Adrenal gland (tissue), 5 donors: Measurements from ENCODE around the gene MYL6B.

ENCODE experiments used
- CTCF ChIP-seq, 6 experiments: fragments of 450-650 bp in 4 of 6; fragments of 200-600 bp in 2 of 6; sonication (generic) in 1 of 6; IDR thresholded peaks; 1 replicate in 5 of 6; 2 replicates in 1 of 6; pipeline versions ENCODE4 v1.5.1 to v1.8.0; 2016 to 2021; ENCODE audit warnings: antibody characterized with exemption in 6 of 6, mild to moderate bottlenecking in 2 of 6, moderate library complexity in 1 of 6
- POLR2A ChIP-seq, 2 donors: fragments of 450-650 bp; IDR thresholded peaks; one replicate each; pipeline ENCODE4 v1.6.1; 2017; ENCODE audit warnings: antibody characterized with exemption in 2 of 2, mild to moderate bottlenecking in 2 of 2, moderate library complexity in 1 of 2
- donor health status: DM: no; HTN: no; CAD: no.

- TF ChIP-seq CTCF (IDR thresholded peaks at IDR 0.05) (no peak), POLR2A (IDR thresholded peaks at IDR 0.05) (peak in 1 of 2 donors; percentile 57)
These were observed at the start of gene MYL6B for GRCh38 chr12:56152132-56152755.
